ENCODE data around the gene SH3PXD2A.

SH3PXD2A gene

DNA sequence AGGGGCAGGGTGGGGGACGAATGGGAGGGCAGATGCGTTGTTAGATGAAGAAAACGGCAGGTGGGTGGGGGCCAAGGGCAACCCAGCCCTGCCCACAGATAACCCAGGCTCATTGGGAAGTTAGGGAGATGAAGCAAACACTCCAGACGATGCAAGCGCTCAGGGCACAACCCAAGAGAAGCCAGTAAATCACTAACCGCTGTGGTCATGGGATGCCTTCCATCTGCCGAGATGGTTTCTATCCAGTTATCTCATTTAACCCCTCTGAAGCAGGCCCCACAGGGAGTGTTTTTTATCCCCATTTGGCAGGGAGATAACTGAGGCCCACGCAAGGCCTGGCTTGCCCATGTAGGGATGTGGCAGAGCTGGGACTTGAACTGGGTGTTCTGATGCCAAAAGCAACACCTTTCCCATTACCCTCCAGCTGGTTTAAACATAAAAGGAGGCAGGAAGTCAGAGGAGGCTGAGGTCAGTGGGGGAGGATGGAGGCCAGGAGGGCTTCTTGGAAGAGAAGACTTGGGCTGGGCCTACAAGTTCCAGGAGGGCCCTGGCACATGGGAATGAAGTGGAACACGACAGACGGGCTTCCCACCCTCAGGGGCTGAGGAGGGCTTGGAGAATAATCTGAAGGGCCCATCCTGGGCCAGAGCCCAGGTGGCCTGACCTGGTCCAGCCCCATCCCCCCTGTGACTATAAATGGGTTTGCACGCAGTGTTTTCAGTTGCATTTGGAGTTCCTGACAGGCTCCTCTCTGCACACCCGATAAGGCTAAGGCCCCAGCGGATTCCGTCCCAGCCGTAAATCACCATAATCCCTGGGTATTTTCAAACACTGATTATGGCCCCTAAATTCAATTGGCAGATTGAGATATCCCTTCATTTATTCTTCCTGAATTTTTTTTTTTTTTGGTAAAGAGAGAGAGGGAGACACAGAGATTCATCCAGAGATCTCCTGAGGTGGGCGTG lies 281.0 kb downstream of the SH3PXD2A start:
- no peak for DNase-seq
- TF ChIP-seq GATA1 (IDR thresholded peaks at IDR 0.05; ENCODE audit: low read depth, low read length): no peak
- no peak for TF ChIP-seq POLR2A (IDR thresholded peaks at IDR 0.05; ENCODE audit: low read length)

DNA sequence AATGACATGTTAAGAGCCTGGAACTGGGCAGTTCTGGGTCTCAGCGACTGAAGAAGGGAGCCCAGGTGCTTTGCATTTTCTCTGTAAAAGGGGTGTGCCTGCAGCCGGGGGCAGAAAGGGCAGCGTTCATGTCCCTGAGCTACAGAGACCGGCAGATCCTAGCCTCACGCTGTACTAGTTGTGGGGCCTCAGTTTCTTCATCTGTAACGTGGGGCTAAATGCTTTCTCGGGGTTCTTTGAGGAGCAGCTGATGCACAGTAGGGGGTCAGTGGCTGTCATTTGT lies 282.2 kb downstream of the SH3PXD2A start:
- TF ChIP-seq POLR2A (IDR thresholded peaks at IDR 0.05; ENCODE audit: low read length) (no peak), GATA1 (IDR thresholded peaks at IDR 0.05; ENCODE audit: low read depth, low read length) (no peak)
- no peak for DNase-seq

DNA sequence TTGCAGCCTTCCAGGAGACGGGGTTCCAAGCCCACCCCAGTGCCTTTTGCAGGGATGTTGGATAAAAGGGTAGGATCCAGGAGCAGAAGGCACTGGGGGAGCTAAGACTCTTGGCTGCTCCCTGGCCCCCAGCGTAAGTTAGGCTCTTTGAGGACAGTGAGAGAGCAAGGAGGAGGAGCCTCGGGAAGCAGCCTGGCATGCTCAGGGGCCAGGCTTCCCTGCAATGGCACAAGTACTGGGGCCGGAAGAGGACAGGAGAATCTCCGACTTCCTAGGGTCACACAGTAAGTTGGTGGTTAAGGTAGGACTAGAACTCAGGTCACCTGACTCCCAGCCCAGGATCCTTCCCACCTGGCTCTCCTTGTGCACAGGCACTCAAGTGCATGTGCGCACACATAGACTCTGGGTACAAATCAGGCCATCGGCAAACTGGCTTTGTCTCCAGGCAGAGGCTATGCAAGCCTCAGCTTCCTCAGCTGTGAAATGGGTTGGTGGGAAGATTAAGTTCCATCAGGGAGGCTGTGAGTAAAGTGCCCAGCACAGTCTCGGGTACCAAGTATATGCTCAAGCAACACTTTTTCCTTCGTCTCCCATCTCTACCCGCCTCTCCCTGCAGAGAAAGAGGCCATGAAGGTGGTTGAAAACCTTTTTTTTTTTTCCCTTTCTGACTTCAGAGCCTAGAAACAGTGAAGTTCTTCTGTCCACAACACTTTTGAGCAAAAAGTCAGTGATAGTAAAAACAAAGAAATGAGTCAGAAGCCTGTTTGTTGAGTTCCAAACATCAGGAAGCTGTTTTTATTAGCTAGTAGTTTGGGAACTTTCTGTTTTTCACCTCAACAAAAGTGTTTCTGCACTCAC lies 282.8 kb downstream of the SH3PXD2A start:
- DNase-seq: no peak
- TF ChIP-seq GATA1 (IDR thresholded peaks at IDR 0.05; ENCODE audit: low read depth, low read length) (no peak), POLR2A (IDR thresholded peaks at IDR 0.05; ENCODE audit: low read length) (no peak)

DNA sequence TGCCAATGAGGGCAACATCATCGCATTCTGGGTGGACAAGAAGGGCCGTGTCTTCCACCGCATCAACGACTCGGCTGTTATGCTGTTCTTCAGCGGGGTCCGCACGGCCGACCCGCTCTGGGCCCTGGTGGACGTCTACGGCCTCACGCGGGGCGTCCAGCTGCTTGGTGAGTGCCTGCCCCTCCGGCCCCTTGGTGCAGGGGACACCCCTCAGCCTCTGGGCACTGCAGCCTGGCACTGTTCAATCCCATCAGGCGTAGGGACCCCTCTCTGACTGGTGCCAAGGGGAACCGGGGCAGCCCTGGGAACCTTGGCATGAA lies 283.8 kb downstream of the SH3PXD2A start:
- no peak for TF ChIP-seq GATA1 (IDR thresholded peaks at IDR 0.05; ENCODE audit: low read depth, low read length)
- no peak for TF ChIP-seq POLR2A (IDR thresholded peaks at IDR 0.05; ENCODE audit: low read length)
- DNase-seq: no peak

DNA sequence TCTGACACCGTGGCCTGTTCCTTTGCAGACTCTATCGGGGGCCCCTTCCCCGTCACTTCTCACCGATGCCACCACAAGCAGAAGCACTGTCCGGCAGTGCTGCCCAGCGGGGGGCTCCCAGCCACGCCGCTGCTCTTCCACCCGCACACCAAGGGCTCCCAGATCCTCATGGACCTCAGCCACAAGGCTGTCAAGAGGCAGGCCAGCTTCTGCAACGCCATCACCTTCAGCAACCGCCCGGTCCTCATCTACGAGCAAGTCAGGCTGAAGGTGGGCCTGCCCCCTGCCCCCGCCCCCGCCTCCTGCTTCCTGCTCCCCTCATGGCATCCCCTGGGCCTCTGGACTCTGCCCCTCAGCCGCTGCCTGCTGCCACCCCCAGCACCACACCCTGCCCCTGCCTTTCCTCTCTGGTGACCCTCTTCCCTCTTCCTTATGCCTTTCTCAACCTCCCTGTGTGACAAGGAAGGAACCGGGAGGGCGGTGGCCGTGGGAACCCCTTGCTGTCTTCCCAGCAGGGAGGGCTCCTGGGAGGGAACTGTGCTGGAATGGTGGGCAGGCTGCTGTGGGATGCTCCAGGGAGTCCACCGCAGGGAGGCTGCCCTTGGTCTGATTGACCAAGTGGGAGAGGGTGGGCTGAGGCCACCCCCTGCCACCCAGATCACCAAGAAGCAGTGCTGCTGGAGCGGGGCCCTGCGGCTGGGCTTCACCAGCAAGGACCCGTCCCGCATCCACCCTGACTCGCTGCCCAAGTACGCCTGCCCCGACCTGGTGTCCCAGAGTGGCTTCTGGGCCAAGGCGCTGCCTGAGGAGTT lies 284.3 kb downstream of the SH3PXD2A start:
- TF ChIP-seq POLR2A (IDR thresholded peaks at IDR 0.05; ENCODE audit: low read length) (no peak), GATA1 (IDR thresholded peaks at IDR 0.05; ENCODE audit: low read depth, low read length) (no peak)
- DNase-seq: no peak

DNA sequence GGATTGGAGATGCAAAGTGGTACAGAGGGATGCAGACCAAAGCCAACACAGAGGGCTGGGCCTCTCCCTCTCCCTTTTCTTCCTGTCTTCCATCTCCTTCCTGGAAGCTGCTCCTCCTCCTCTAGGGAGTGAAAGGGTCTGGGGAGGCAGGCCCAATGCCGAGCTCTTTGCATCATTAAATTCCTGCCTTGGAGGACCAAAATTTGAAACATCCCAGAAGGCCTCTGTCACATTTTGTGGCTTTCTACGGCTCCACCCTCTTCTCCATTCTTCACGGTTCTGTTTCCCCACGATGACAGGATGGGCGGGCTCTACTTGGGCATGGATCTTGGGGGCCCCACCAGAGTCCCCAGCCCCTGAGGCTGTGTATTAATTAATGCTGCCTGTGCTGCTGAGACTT lies 285.5 kb downstream of the SH3PXD2A start:
- DNase-seq: no peak
- TF ChIP-seq GATA1 (IDR thresholded peaks at IDR 0.05; ENCODE audit: low read depth, low read length) (no peak), POLR2A (IDR thresholded peaks at IDR 0.05; ENCODE audit: low read length) (no peak)

DNA sequence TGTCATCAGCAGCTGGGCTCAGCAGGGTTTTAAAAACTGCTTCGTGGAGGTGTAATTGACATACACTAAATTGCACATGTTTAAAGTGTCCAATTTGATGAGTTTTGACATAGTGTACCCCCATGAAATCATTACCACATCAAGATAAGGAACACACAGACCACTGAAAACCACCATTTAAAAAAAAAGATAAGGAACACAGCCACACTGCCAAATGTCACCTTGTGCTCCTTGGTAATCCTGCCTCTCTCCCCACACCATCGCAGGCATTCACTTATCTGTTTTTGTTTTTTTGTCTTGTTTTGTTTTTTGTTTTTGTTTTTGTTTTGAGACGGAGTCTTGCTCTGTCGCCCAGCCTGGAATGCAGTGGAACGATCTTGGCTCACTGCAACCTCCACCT lies 286.9 kb downstream of the SH3PXD2A start:
- DNase-seq: no peak
- TF ChIP-seq POLR2A (IDR thresholded peaks at IDR 0.05; ENCODE audit: low read length) (no peak), GATA1 (IDR thresholded peaks at IDR 0.05; ENCODE audit: low read depth, low read length) (no peak)

DNA sequence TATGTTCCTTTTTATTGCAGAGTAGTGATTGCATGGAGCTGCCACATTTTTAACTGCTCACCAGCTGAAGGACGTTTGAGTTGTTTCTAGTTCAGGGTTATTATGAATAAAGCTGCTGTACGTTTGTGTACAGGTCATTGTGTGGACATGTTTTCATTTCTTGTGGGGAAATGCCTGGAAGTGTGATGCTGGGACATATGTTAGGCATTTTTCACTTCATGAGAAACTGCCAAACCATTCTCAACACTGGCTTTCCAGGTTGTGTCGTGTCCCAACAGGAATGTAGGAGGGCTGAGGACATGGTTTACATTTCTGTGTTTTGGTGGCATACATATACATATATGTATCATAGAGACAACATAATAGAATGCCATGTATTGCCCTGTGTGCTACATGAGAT lies 288.8 kb downstream of the SH3PXD2A start:
- no peak for DNase-seq
- TF ChIP-seq GATA1 (IDR thresholded peaks at IDR 0.05; ENCODE audit: low read depth, low read length) (no peak), POLR2A (IDR thresholded peaks at IDR 0.05; ENCODE audit: low read length) (no peak)

DNA sequence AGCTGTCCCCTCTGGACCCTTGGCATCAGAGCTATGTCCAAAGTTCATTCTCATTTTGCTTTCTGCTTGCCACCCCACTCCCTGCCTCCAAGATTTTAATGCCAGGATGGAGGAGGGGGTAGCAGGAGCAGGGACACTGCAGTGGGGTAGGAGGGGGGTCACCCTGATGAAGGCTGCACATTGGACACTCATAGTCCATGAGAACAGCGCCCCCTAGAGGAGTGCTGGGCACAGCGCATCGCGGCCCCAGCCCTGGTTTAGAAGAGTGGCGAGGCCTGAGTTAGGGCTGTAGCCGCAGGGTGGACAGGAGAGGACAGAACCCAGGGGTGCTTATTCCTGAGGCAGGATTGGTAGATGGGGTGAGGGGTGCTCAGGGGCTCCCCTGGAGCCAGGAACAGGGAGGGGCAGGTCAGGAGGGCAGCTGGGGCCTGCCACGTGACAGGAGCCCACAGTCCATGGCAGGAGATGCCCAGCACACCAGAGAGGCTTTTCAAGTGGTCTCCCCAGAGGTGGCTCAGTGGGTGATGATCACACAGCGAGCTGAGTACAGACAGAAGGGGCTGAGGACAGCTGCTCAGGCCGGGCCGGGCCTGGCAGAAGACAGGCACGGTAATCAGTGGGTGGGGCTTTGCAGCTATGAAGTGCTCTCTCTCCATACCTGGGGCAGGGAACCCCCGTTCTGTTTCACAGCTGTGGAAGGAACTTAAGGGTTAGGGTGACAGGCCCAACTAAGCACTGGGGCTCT lies 290.4 kb downstream of the SH3PXD2A start:
- TF ChIP-seq POLR2A (IDR thresholded peaks at IDR 0.05; ENCODE audit: low read length): no peak
- TF ChIP-seq GATA1 (IDR thresholded peaks at IDR 0.05; ENCODE audit: low read depth, low read length): no peak
- DNase-seq: peak; percentile 37 to 59

DNA sequence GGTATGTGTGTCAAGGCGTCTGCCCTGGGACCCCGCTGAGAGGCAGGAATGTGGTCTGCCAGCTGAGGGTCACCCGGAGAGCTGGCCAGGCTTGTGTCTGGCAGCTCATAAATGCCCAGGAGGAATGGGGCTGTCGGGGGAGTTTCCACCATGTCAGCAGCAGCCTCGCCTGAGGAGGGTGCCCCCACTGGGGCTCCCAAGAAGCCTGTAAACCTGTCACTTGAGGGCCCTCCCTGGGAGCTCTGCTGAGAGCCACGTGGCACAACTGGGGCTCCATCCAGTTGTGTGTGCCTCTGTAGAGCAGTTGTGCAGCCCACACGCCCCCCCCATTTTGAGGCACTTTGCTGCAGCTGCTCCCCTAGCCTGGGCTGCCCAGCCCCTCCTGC lies 291.3 kb downstream of the SH3PXD2A start:
- peak in 1 of 2 experiments; percentile 14 for DNase-seq
- TF ChIP-seq POLR2A (IDR thresholded peaks at IDR 0.05; ENCODE audit: low read length) (no peak), GATA1 (IDR thresholded peaks at IDR 0.05; ENCODE audit: low read depth, low read length) (no peak)

DNA sequence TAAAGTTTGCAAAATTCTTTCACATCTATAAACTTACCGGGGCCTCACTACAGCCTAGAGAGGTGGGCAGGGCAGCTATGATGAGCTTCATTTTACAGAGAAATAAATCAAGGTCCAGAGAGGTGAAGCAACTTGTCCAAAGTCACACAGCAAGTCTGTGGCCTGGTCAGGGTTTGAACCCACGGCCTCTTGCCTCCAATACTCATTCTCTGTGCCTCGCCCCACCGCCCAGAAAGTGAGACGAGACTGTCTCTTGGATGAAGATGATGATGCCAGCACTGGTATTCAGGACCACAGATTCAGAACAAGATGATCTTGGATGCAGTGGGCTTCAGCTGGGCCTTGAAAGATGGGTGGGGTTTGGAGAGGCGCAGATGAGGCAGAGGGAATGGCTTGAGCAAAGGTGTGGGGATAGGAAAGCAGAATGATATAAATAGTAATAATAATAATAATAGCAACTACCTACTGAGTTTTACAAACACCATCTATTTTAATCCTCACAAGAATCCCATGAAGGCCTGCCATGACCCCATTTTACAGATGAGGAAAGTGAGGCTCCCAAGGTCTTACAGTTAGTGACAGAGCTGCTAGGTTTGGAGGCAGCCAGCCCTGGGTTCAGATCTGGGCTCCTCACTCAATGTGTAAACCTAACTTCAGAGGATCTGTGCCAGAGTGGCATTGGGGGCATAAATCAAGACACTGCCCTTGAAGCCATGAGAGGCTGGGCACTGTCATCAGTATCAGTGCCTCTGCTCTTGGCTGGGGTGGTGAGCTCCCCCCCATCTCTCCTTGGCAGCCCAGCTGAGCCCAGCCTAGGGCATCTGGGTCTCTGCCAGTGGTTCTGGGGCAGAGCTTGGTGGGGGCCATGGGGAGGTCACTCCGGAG lies 291.9 kb downstream of the SH3PXD2A start:
- DNase-seq: no peak
- TF ChIP-seq GATA1 (IDR thresholded peaks at IDR 0.05; ENCODE audit: low read depth, low read length) (no peak), POLR2A (IDR thresholded peaks at IDR 0.05; ENCODE audit: low read length) (no peak)

DNA sequence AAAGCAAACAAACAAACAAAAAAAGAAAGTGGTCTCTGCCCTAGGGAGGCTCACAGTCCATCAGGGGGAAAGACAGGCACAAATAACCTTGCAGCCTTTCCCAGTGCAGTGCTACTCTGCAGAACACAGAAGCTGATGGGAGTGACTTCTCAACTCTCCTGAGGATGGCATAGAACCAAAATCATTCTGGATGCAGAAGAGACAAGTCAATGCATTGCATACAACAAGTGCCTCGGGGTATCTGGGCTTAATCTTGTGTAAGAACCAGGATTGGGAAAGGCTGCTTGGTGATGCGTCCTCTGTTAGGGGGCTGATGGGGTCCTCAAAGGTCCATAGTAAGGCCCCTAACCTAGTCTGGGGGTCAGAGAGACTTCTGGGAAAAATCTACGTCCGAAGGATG lies 293.0 kb downstream of the SH3PXD2A start:
- no peak for DNase-seq
- TF ChIP-seq GATA1 (IDR thresholded peaks at IDR 0.05; ENCODE audit: low read depth, low read length) (no peak), POLR2A (IDR thresholded peaks at IDR 0.05; ENCODE audit: low read length) (no peak)
